ENCODE results near the gene EIF4E. TPM values are rescaled to one million over a fixed set of nuclear protein-coding genes. Genes with fewer than 3 reads are reported as not detected.

The EIF4E gene
- total RNA-seq (10 to 100 TPM; 39.4 to 60.6 (median 56.4) TPM), total RNA-seq (26.1 to 140 (median 37.4) reads per million in 29 experiments)
- total RNA-seq (2013): 78.8 TPM

- peaks cover 12% of the 10 kb centered on the region for H3K36me3 Mint-ChIP-seq
- no peaks in the 10 kb centered on the region for H3K27me3 Mint-ChIP-seq
- peak; percentile 84 to 99 (median 97) for DNase-seq
- peak within 1 kb of the TSS; percentile 84 for H3K27ac ChIP-seq (ENCODE audit: low read length)
- ChIA-PET POLR2A (interaction anchor here (0.6 to 1.4 kb wide), 8 partner anchors 8 to 911 kb away, joined by 3 to 20 read pairs (median 4); partner anchors contain the start of genes ADH5 (in 1 of the 2) and METAP1 (in 1 of the 2)), CTCF (interaction anchor here (0.6 to 4.1 kb wide), 12 partner anchors 13 to 788 kb away, joined by 3 to 46 read pairs (median 4); partner anchors contain the start of genes ADH5 (in 1 of the 2) and METAP1 (in 1 of the 2))
- peak within 1 kb of the TSS; percentile 92 to 97 for H3K27ac Mint-ChIP-seq
- peak; percentile 85 to 88 (median 86) for ATAC-seq (replicated peaks in 1 of 4)
- peaks cover 27 to 50% (median 41%) of the 10 kb centered on the region in 3 donors for H3K4me1 Mint-ChIP-seq
- peaks cover 11 to 20% of the 10 kb centered on the region in 2 experiments for H3K4me1 ChIP-seq (ENCODE audit: control insufficient read depth in 1 of 2, extremely low read depth in 1 of 2, insufficient read depth in 2 of 2, low read length in 2 of 2)
- H3K4me3 ChIP-seq (ENCODE audit: control insufficient read depth in 1 of 2, extremely low read depth in 1 of 2, low read length in 1 of 2): peak within 1 kb of the TSS; percentile 92 to 96
- no peaks in the 10 kb centered on the region for H3K27me3 ChIP-seq (replicated peaks in 1 of 2; ENCODE audit: control insufficient read depth in 2 of 2, extremely low read depth in 1 of 2, insufficient read depth in 2 of 2, low read length in 1 of 2)
- H3K9me3 Mint-ChIP-seq: no peaks in the 10 kb centered on the region
- no peaks in the 10 kb centered on the region for H3K9me3 ChIP-seq
- H3K36me3 ChIP-seq (ENCODE audit: control insufficient read depth in 2 of 2, extremely low read depth in 1 of 2, insufficient read depth in 1 of 2, low read length in 1 of 2): no peaks in the 10 kb centered on the region
- WGBS (ENCODE audit: insufficient coverage): 0% methylated on average over 49 of the region's 68 CpGs
- peak within 1 kb of the TSS; percentile 94 to 99 (median 99) for H3K4me3 Mint-ChIP-seq
Observed at GRCh38 chr4:98928505-98929340, at the start of gene EIF4E. TSS of gene EIF4E (minus strand) at chr4:98929133. CDS start at chr4:98929112, 21 bp downstream.

GRCh38 chr4:98977557-98977956, 48.6 kb upstream of the EIF4E start:
- WGBS (ENCODE audit: insufficient coverage): no CpG with 5 or more reads among the region's 7 CpGs
- Mint-ChIP-seq H3K36me3 (no peaks in the 10 kb centered on the region), H3K27me3 (peaks cover 0 to 8% of the 10 kb centered on the region in 2 donors), H3K27ac (no peak overlapping the region), H3K4me1 (no peaks in the 10 kb centered on the region), H3K4me3 (no peak overlapping the region), H3K9me3 (no peaks in the 10 kb centered on the region)
- Histone ChIP-seq H3K27me3 (replicated peaks in 1 of 2; ENCODE audit: control insufficient read depth in 2 of 2, extremely low read depth in 1 of 2, insufficient read depth in 2 of 2, low read length in 1 of 2) (peaks cover 0 to 11% of the 10 kb centered on the region in 2 experiments), H3K36me3 (ENCODE audit: control insufficient read depth in 2 of 2, extremely low read depth in 1 of 2, insufficient read depth in 1 of 2, low read length in 1 of 2) (no peaks in the 10 kb centered on the region), H3K4me1 (ENCODE audit: control insufficient read depth in 1 of 2, extremely low read depth in 1 of 2, insufficient read depth in 2 of 2, low read length in 2 of 2) (no peaks in the 10 kb centered on the region), H3K27ac (ENCODE audit: low read length) (no peak overlapping the region), H3K4me3 (ENCODE audit: control insufficient read depth in 1 of 2, extremely low read depth in 1 of 2, low read length in 1 of 2) (no peak overlapping the region), H3K9me3 (no peaks in the 10 kb centered on the region)
- DNase-seq (no peak), ATAC-seq (replicated peaks in 1 of 4) (no peak)
- ChIA-PET POLR2A (interaction anchor here in 1 of 2 donors (0.6 kb wide), 1 partner anchor 10 kb away, joined by 4 read pairs; no protein-coding TSS in a partner anchor), CTCF (interaction anchor here in 1 of 2 donors (0.6 kb wide), 1 partner anchor 650 kb away, joined by 3 read pairs; no protein-coding TSS in a partner anchor)

GRCh38 chr4:98976716-98977115, 47.8 kb upstream of the EIF4E start:
- H3K4me3 Mint-ChIP-seq: no peak overlapping the region
- CTCF ChIA-PET: no interaction called here
- Histone ChIP-seq H3K4me1 (ENCODE audit: control insufficient read depth in 1 of 2, extremely low read depth in 1 of 2, insufficient read depth in 2 of 2, low read length in 2 of 2) (no peaks in the 10 kb centered on the region), H3K9me3 (no peaks in the 10 kb centered on the region), H3K4me3 (ENCODE audit: control insufficient read depth in 1 of 2, extremely low read depth in 1 of 2, low read length in 1 of 2) (no peak overlapping the region), H3K27me3 (replicated peaks in 1 of 2; ENCODE audit: control insufficient read depth in 2 of 2, extremely low read depth in 1 of 2, insufficient read depth in 2 of 2, low read length in 1 of 2) (peaks cover 0 to 11% of the 10 kb centered on the region in 2 experiments), H3K27ac (ENCODE audit: low read length) (no peak overlapping the region), H3K36me3 (ENCODE audit: control insufficient read depth in 2 of 2, extremely low read depth in 1 of 2, insufficient read depth in 1 of 2, low read length in 1 of 2) (no peaks in the 10 kb centered on the region)
- ATAC-seq (replicated peaks in 1 of 4) (no peak), DNase-seq (no peak)
- WGBS (ENCODE audit: insufficient coverage): 91% methylated on average over 4 of the region's 4 CpGs
- H3K36me3 Mint-ChIP-seq: no peaks in the 10 kb centered on the region
- H3K4me1 Mint-ChIP-seq: no peaks in the 10 kb centered on the region
- H3K9me3 Mint-ChIP-seq: no peaks in the 10 kb centered on the region
- POLR2A ChIA-PET: no interaction called here
- peaks cover 0 to 7% of the 10 kb centered on the region in 2 donors for H3K27me3 Mint-ChIP-seq
- no peak overlapping the region for H3K27ac Mint-ChIP-seq

GRCh38 chr4:98969878-98970785, 41.2 kb upstream of the EIF4E start:
- ChIA-PET POLR2A (no interaction called here), CTCF (interaction anchor here in 1 of 2 donors (0.6 kb wide), 1 partner anchor 1802 kb away, joined by 3 read pairs; no protein-coding TSS in a partner anchor)
- Mint-ChIP-seq H3K27ac (no peak overlapping the region), H3K36me3 (no peaks in the 10 kb centered on the region), H3K4me1 (no peaks in the 10 kb centered on the region), H3K27me3 (peaks cover 3 to 8% of the 10 kb centered on the region in 2 donors), H3K9me3 (no peaks in the 10 kb centered on the region), H3K4me3 (no peak overlapping the region)
- no peak overlapping the region for H3K27ac ChIP-seq (ENCODE audit: low read length)
- H3K9me3 ChIP-seq: no peaks in the 10 kb centered on the region
- peaks cover 0 to 3% of the 10 kb centered on the region in 2 experiments for H3K27me3 ChIP-seq (replicated peaks in 1 of 2; ENCODE audit: control insufficient read depth in 2 of 2, extremely low read depth in 1 of 2, insufficient read depth in 2 of 2, low read length in 1 of 2)
- DNase-seq (no peak), ATAC-seq (replicated peaks in 1 of 4) (no peak)
- H3K36me3 ChIP-seq (ENCODE audit: control insufficient read depth in 2 of 2, extremely low read depth in 1 of 2, insufficient read depth in 1 of 2, low read length in 1 of 2): no peaks in the 10 kb centered on the region
- no peak overlapping the region for H3K4me3 ChIP-seq (ENCODE audit: control insufficient read depth in 1 of 2, extremely low read depth in 1 of 2, low read length in 1 of 2)
- no CpG with 5 or more reads among the region's 1 CpG for WGBS (ENCODE audit: insufficient coverage)
- no peaks in the 10 kb centered on the region for H3K4me1 ChIP-seq (ENCODE audit: control insufficient read depth in 1 of 2, extremely low read depth in 1 of 2, insufficient read depth in 2 of 2, low read length in 2 of 2)

GRCh38 chr4:98967786-98968329, 38.9 kb upstream of the EIF4E start:
- Mint-ChIP-seq H3K27me3 (peaks cover 3 to 8% of the 10 kb centered on the region in 2 donors), H3K36me3 (no peaks in the 10 kb centered on the region), H3K27ac (no peak overlapping the region), H3K4me3 (no peak overlapping the region), H3K4me1 (no peaks in the 10 kb centered on the region), H3K9me3 (peaks cover 0 to 2% (median 0%) of the 10 kb centered on the region in 3 donors)
- ChIA-PET POLR2A (no interaction called here), CTCF (interaction anchor here (0.8 to 0.9 kb wide), 2 partner anchors 14 to 18 kb away, joined by 3 to 4 read pairs; no protein-coding TSS in a partner anchor)
- DNase-seq: no peak
- no peak for ATAC-seq (replicated peaks in 1 of 4)
- Histone ChIP-seq H3K27ac (ENCODE audit: low read length) (no peak overlapping the region), H3K36me3 (ENCODE audit: control insufficient read depth in 2 of 2, extremely low read depth in 1 of 2, insufficient read depth in 1 of 2, low read length in 1 of 2) (no peaks in the 10 kb centered on the region), H3K4me3 (ENCODE audit: control insufficient read depth in 1 of 2, extremely low read depth in 1 of 2, low read length in 1 of 2) (no peak overlapping the region), H3K9me3 (no peaks in the 10 kb centered on the region), H3K4me1 (ENCODE audit: control insufficient read depth in 1 of 2, extremely low read depth in 1 of 2, insufficient read depth in 2 of 2, low read length in 2 of 2) (no peaks in the 10 kb centered on the region), H3K27me3 (replicated peaks in 1 of 2; ENCODE audit: control insufficient read depth in 2 of 2, extremely low read depth in 1 of 2, insufficient read depth in 2 of 2, low read length in 1 of 2) (peaks cover 0 to 3% of the 10 kb centered on the region in 2 experiments)
- 91% methylated on average over 3 of the region's 3 CpGs for WGBS (ENCODE audit: insufficient coverage)
